Thoracic aorta (tissue), 2 donors: Measurements from ENCODE around the gene MBD6. TPM values are rescaled to one million over a fixed set of nuclear protein-coding genes. Genes with fewer than 3 reads are reported as not detected.

Experiments used
- ATAC-seq: fragments of 150-250 bp; one replicate; pipeline ENCODE4 v1.8.0; 2017; ENCODE audit warnings: low read depth; ENCODE audit not compliant: insufficient number of reproducible peaks, low FRiP score
- DNase-seq: peaks from one replicate; pipeline ENCODE4 v3.0.0-alpha.2; 2020; ENCODE audit warnings: low spot score
- H3K27ac ChIP-seq, 2 donors: fragments of 200-600 bp; sonication (generic); 1 replicate in 1 of 2; 2 replicates in 1 of 2; pipeline ENCODE4 v1.5.1; 2016; ENCODE audit warnings: mild to moderate bottlenecking in 2 of 2, moderate library complexity in 2 of 2
- H3K27me3 ChIP-seq: fragments of 200-600 bp; sonication (generic); replicated peaks from 2 replicates; pipeline ENCODE4 v1.6.0; 2016; ENCODE audit warnings: mild to moderate bottlenecking; ENCODE audit not compliant: insufficient read depth
- H3K36me3 ChIP-seq: fragments of 200-600 bp; sonication (generic); one replicate; pipeline ENCODE4 v1.5.1; 2016
- H3K4me1 ChIP-seq, 2 donors: fragments of 200-600 bp; sonication (generic); 1 replicate in 1 of 2; 2 replicates in 1 of 2; pipeline versions ENCODE4 v1.5.1 to v1.6.0; 2016; ENCODE audit warnings: low read depth in 2 of 2, mild to moderate bottlenecking in 1 of 2; ENCODE audit not compliant: control insufficient read depth in 1 of 2
- H3K4me3 ChIP-seq: fragments of 200-600 bp; sonication (generic); 2 replicates; pipeline ENCODE4 v1.5.1; 2016; ENCODE audit warnings: mild to moderate bottlenecking
- H3K9me3 ChIP-seq: fragments of 200-600 bp; sonication (generic); 2 replicates; pipeline ENCODE4 v1.5.1; 2016
- total RNA-seq, 2 donors: library from RNA; depleted of rRNA; stranded (reverse); fragments of >200 nt; gene quantifications; one replicate each; pipeline versions ENCODE4 v1.1.0 to v1.2.3, GENCODE V29; 2016
- TF ChIP-seq, protein P1 (sequence below): fragments of 200-600 bp; sonication (generic); IDR thresholded peaks from one replicate; pipeline ENCODE4 v1.5.1; 2019; ENCODE audit warnings: antibody characterized with exemption

MBD6 gene
- total RNA-seq, 2 donors from 2014 or later: 39.2 to 54.3 TPM

DNA sequence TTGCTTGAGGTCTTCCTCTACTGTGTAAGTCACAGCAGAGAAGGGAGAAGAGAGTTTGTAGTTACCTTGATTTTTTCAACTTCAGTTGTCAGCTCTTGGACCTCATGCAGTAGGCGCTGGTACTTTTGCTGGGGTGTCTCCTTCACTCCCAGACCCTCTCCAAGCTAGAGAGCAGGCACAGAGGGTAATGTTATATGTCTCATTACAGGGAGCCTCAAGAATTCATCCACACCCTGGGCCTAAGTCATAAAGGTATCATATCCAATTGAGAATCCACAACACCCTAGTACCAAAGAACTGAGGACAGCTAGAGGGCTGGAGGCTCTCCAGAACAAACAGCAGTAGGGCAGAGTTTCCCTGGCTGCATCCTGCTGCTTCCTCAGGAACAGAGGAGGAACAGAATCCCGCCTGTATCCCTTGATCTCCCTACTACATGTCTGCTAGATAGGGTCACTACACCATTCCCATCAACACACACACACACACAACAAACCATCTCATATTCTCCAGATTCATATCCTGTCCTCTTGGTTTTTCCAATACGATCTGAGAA, 12.4 kb downstream of the MBD6 start:
- TF ChIP-seq, protein P1, sequence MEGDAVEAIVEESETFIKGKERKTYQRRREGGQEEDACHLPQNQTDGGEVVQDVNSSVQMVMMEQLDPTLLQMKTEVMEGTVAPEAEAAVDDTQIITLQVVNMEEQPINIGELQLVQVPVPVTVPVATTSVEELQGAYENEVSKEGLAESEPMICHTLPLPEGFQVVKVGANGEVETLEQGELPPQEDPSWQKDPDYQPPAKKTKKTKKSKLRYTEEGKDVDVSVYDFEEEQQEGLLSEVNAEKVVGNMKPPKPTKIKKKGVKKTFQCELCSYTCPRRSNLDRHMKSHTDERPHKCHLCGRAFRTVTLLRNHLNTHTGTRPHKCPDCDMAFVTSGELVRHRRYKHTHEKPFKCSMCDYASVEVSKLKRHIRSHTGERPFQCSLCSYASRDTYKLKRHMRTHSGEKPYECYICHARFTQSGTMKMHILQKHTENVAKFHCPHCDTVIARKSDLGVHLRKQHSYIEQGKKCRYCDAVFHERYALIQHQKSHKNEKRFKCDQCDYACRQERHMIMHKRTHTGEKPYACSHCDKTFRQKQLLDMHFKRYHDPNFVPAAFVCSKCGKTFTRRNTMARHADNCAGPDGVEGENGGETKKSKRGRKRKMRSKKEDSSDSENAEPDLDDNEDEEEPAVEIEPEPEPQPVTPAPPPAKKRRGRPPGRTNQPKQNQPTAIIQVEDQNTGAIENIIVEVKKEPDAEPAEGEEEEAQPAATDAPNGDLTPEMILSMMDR: no peak
- peaks cover 58% of the 10 kb centered on the region for H3K36me3 ChIP-seq
- ATAC-seq: no peak
- no peaks in the 10 kb centered on the region for H3K4me1 ChIP-seq
- no peak for DNase-seq
- H3K27me3 ChIP-seq: no peaks in the 10 kb centered on the region
- no peaks in the 10 kb centered on the region for H3K9me3 ChIP-seq
- no peak overlapping the region for H3K4me3 ChIP-seq
- H3K27ac ChIP-seq: no peak overlapping the region

- Histone ChIP-seq H3K4me3 (no peak overlapping the region), H3K27ac (no peak overlapping the region), H3K27me3 (no peaks in the 10 kb centered on the region), H3K9me3 (no peaks in the 10 kb centered on the region), H3K36me3 (peaks cover 49% of the 10 kb centered on the region), H3K4me1 (no peaks in the 10 kb centered on the region)
- ATAC-seq (no peak), DNase-seq (no peak)
- TF ChIP-seq, protein P1: no peak
Measured at GRCh38 chr12:57535764-57536596, 13.4 kb downstream of the MBD6 start.

DNA sequence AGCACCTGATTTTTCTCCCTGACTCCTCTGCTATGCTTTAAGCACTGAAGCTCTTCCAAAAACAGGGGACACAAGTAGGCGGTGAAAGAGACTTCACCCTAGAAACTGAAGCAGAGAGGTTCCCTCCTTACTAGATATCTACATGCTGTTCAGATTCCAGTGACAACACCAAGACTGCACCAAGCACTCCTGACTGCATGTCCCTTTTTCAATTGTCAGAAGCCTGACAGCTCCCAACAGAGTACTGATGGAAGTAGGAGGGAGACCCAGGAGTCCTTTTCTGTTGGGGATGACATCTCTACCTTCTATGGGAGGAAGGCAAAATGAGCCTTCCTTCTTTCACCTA, 13.9 kb downstream of the MBD6 start:
- TF ChIP-seq, protein P1: no peak
- H3K4me3 ChIP-seq: no peak overlapping the region
- H3K9me3 ChIP-seq: no peaks in the 10 kb centered on the region
- no peaks in the 10 kb centered on the region for H3K27me3 ChIP-seq
- DNase-seq (no peak), ATAC-seq (no peak)
- H3K27ac ChIP-seq: no peak overlapping the region
- H3K4me1 ChIP-seq: no peaks in the 10 kb centered on the region
- H3K36me3 ChIP-seq: peaks cover 43% of the 10 kb centered on the region

DNA sequence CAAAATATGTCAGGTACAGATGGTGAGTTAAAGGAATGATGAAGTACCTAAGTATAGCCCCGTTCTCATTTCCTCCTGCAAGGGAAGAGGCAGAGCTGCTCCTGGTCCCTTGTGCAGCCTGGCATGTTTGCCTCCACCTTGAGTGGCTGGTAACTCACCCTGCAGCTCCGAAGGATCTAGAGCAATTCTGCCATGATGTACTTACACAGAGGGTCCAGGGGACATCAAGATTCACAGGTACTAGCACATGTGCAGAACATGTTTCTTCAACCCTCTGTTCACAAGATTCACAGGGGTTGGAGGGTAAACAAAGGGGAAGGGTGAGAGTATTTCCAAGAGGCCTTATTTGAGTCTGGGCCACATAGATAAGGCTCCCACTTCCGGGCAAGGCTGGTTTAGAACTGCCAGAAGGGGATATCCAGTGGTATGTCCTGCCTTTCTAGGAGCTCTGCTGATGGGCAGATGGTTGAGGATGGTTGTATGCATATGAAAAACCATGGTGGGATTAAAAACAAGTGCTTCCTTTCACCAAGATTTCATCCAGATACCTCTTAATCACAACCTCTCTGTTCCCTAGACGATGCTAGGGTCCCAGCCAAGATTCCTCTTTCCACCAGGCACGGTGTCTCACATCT, 16.6 kb downstream of the MBD6 start:
- TF ChIP-seq, protein P1: no peak
- Histone ChIP-seq H3K36me3 (peaks cover 20% of the 10 kb centered on the region), H3K9me3 (no peaks in the 10 kb centered on the region), H3K27me3 (no peaks in the 10 kb centered on the region), H3K4me3 (no peak overlapping the region), H3K4me1 (no peaks in the 10 kb centered on the region), H3K27ac (no peak overlapping the region)
- ATAC-seq (no peak), DNase-seq (no peak)

- TF ChIP-seq, protein P1: no peak
- Histone ChIP-seq H3K9me3 (no peaks in the 10 kb centered on the region), H3K27ac (no peak overlapping the region), H3K4me3 (no peak overlapping the region), H3K27me3 (no peaks in the 10 kb centered on the region), H3K36me3 (peaks cover 8% of the 10 kb centered on the region), H3K4me1 (peaks cover 7% of the 10 kb centered on the region in 2 donors)
- ATAC-seq (no peak), DNase-seq (no peak)
Measured at GRCh38 chr12:57541001-57541400, 18.4 kb downstream of the MBD6 start.
